ENCODE measurements around the gene WIZ.

DNA sequence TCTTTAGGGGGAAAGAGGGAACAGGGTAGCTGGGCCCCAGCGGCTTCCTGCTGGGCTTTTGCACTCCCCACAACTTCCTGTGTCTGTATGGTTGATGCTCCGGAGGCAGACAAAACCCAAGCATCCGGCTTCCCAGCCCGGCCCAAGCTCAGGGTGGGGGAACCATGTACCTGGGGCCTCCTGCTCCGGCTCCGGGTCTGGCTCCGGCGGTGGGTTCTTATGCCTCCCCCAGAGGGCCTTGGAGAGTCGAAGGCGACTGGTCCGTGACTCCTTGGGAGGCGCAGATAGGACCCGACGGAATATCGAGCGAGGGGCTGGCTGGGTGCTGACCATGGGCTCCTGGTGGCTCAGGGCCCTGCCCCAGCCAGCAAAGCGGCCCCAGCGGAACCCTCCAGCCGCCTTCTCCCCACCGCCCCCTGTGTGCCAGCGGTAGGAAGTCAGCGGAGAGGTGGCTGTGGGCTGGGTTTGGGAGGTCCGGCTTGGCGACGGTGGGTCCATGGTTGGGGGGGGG lies 14.2 kb upstream of the WIZ start:
- TF ChIP-seq, protein P1, sequence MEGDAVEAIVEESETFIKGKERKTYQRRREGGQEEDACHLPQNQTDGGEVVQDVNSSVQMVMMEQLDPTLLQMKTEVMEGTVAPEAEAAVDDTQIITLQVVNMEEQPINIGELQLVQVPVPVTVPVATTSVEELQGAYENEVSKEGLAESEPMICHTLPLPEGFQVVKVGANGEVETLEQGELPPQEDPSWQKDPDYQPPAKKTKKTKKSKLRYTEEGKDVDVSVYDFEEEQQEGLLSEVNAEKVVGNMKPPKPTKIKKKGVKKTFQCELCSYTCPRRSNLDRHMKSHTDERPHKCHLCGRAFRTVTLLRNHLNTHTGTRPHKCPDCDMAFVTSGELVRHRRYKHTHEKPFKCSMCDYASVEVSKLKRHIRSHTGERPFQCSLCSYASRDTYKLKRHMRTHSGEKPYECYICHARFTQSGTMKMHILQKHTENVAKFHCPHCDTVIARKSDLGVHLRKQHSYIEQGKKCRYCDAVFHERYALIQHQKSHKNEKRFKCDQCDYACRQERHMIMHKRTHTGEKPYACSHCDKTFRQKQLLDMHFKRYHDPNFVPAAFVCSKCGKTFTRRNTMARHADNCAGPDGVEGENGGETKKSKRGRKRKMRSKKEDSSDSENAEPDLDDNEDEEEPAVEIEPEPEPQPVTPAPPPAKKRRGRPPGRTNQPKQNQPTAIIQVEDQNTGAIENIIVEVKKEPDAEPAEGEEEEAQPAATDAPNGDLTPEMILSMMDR (conservative IDR thresholded peaks at IDR 0.05) = no peak
- TF ChIP-seq EZH2 (IDR thresholded peaks at IDR 0.05; ENCODE audit: low read depth) = no peak

Measured in PC-9 (cell line).